Smooth muscle cell (in vitro differentiated cells): ENCODE results near the gene COMMD2. TPM values are rescaled to one million over a fixed set of nuclear protein-coding genes. Genes with fewer than 3 reads are reported as not detected.

ENCODE experiments used
- DNase-seq: peaks from one replicate; lab custom pipeline; 2025; ENCODE audit not compliant: unreplicated experiment; lab: John Stamatoyannopoulos, UW
- H2AFZ ChIP-seq: fragments of 200-600 bp; sonication (generic); 2 replicates; pipeline ENCODE4 v1.6.0; 2016; ENCODE audit warnings: antibody characterized with exemption, low read depth, mild to moderate bottlenecking
- H3F3A ChIP-seq: fragments of 200-600 bp; sonication (generic); 2 replicates; pipeline ENCODE4 v1.6.0; 2017; ENCODE audit warnings: antibody characterized with exemption, low read depth
- H3K27ac ChIP-seq: fragments of 200-600 bp; sonication (generic); 2 replicates; pipeline ENCODE4 v1.5.1; 2016; ENCODE audit warnings: low read depth, mild to moderate bottlenecking
- H3K27me3 ChIP-seq: fragments of 200-600 bp; sonication (generic); 2 replicates; pipeline ENCODE4 v1.6.1; 2016; ENCODE audit warnings: low read depth, mild to moderate bottlenecking
- H3K36me3 ChIP-seq: fragments of 200-600 bp; sonication (generic); 2 replicates; pipeline ENCODE4 v1.5.1; 2016; ENCODE audit warnings: low read depth
- H3K4me1 ChIP-seq: fragments of 200-600 bp; sonication (generic); 2 replicates; pipeline ENCODE4 v1.5.1; 2016; ENCODE audit warnings: low read depth
- H3K4me2 ChIP-seq: fragments of 200-600 bp; sonication (generic); 2 replicates; pipeline ENCODE4 v1.6.0; 2016; ENCODE audit warnings: mild to moderate bottlenecking
- H3K4me3 ChIP-seq: fragments of 200-600 bp; sonication (generic); 2 replicates; pipeline ENCODE4 v1.5.1; 2016; ENCODE audit warnings: mild to moderate bottlenecking
- H3K79me2 ChIP-seq: fragments of 200-600 bp; sonication (generic); 2 replicates; pipeline ENCODE4 v1.6.0; 2016; ENCODE audit warnings: low read depth, mild to moderate bottlenecking
- H3K9ac ChIP-seq: fragments of 200-600 bp; sonication (generic); 2 replicates; pipeline ENCODE4 v1.6.0; 2016; ENCODE audit warnings: low read depth
- H3K9me3 ChIP-seq: fragments of 200-600 bp; sonication (generic); replicated peaks from 2 replicates; pipeline ENCODE4 v1.5.1; 2016; ENCODE audit warnings: low read depth
- H4K20me1 ChIP-seq: fragments of 200-600 bp; sonication (generic); 2 replicates; pipeline ENCODE4 v1.6.0; 2016; ENCODE audit warnings: low read depth
- WGBS: methylation state at CpG from one replicate; pipeline ENCODE4 v1.1.7; 2016; ENCODE audit warnings: low lambda C conversion rate; 5-methylcytosine and 5-hydroxymethylcytosine counted together
- polyA plus RNA-seq: library from polyadenylated mRNA; unstranded; fragments of >200 nt; fragmentation: Nextera tagmentation; extraction: Ambion mirVana; gene quantifications from 2 replicates; pipeline ENCODE4 v1.2.1, GENCODE V29; 2016
- total RNA-seq: library from RNA; depleted of rRNA; stranded (reverse); fragments of >200 nt; gene quantifications from 2 replicates; pipeline ENCODE4 v1.2.3, GENCODE V29; 2014
- TF ChIP-seq, protein P1 (sequence below): fragments of 200-600 bp; sonication (generic); IDR thresholded peaks from 2 replicates; pipeline ENCODE4 v1.5.1; 2017; ENCODE audit warnings: borderline replicate concordance, mild to moderate bottlenecking, antibody characterized with exemption; ENCODE audit not compliant: insufficient read depth, poor library complexity, severe bottlenecking

COMMD2 gene
- total and polyA plus RNA-seq, 2 experiments from 2014 or later: 47.5 to 56.3 TPM

GRCh38 chr3:149713730-149714654, 38.3 kb downstream of the COMMD2 start:
- H3K4me3 ChIP-seq: no peak overlapping the region
- no peaks in the 10 kb centered on the region for H3K36me3 ChIP-seq
- TF ChIP-seq, protein P1, sequence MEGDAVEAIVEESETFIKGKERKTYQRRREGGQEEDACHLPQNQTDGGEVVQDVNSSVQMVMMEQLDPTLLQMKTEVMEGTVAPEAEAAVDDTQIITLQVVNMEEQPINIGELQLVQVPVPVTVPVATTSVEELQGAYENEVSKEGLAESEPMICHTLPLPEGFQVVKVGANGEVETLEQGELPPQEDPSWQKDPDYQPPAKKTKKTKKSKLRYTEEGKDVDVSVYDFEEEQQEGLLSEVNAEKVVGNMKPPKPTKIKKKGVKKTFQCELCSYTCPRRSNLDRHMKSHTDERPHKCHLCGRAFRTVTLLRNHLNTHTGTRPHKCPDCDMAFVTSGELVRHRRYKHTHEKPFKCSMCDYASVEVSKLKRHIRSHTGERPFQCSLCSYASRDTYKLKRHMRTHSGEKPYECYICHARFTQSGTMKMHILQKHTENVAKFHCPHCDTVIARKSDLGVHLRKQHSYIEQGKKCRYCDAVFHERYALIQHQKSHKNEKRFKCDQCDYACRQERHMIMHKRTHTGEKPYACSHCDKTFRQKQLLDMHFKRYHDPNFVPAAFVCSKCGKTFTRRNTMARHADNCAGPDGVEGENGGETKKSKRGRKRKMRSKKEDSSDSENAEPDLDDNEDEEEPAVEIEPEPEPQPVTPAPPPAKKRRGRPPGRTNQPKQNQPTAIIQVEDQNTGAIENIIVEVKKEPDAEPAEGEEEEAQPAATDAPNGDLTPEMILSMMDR: no peak
- no peak overlapping the region for H3K27ac ChIP-seq
- no peaks in the 10 kb centered on the region for H3K9me3 ChIP-seq
- no peak overlapping the region for H3K4me2 ChIP-seq
- H3K4me1 ChIP-seq: peaks cover 3% of the 10 kb centered on the region
- no peak for DNase-seq
- no peaks in the 10 kb centered on the region for H3K79me2 ChIP-seq
- WGBS: 95% methylated on average over 38 of the region's 38 CpGs
- H3F3A ChIP-seq: no peaks in the 10 kb centered on the region
- H3K27me3 ChIP-seq: no peaks in the 10 kb centered on the region
- no peak overlapping the region for H3K9ac ChIP-seq
- no peak overlapping the region for H2AFZ ChIP-seq
- no peaks in the 10 kb centered on the region for H4K20me1 ChIP-seq

DNA sequence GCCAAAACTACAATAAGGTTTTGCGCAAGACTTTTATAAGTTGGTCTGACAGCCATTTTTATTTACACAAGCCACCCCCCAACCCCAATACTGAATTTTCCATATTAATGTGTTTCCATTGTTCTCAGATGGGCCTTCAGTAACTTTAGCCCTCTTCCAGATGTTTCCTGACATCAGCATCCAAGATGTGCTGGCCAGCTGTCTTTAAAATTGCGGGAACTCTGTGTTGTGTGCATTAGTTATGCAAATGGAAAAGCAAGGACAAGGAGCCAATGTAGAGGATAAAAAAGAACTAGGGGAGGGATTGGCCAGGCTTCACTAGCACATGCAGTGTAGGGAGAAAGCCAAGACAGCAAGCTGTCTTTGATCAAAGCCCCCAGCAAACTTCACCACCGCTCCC, 45.4 kb downstream of the COMMD2 start:
- TF ChIP-seq, protein P1: no peak
- DNase-seq: no peak
- no peaks in the 10 kb centered on the region for H3K4me1 ChIP-seq
- no peaks in the 10 kb centered on the region for H3K79me2 ChIP-seq
- H3F3A ChIP-seq: peaks cover 10% of the 10 kb centered on the region
- WGBS: 74% methylated on average over 3 of the region's 3 CpGs
- no peaks in the 10 kb centered on the region for H3K9me3 ChIP-seq
- no peak overlapping the region for H3K9ac ChIP-seq
- no peak overlapping the region for H3K4me3 ChIP-seq
- H3K4me2 ChIP-seq: no peak overlapping the region
- H2AFZ ChIP-seq: no peak overlapping the region
- no peaks in the 10 kb centered on the region for H4K20me1 ChIP-seq
- no peaks in the 10 kb centered on the region for H3K27me3 ChIP-seq
- H3K36me3 ChIP-seq: no peaks in the 10 kb centered on the region
- no peak overlapping the region for H3K27ac ChIP-seq

DNA sequence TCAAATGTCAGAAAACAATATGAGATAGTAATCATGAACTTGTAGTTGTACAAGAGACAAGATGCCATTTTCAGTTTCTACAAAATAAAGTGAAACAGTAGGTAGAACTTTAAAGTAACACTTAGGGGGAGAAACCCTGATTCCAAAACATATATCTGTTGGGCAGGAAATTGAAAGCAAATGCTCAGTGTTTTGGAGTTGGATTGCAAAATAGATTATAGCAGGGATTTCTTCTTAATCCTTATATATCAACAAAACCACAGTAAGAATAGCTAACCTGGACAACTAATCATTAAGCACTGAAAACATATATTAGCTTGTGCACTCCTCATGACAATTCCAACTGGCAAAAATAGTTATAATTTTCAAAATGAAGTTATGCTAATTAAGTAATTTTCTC, 46.9 kb downstream of the COMMD2 start:
- TF ChIP-seq, protein P1: no peak
- peak overlapping the region; percentile 4 for H3K27ac ChIP-seq
- no peak overlapping the region for H3K4me3 ChIP-seq
- H3K27me3 ChIP-seq: no peaks in the 10 kb centered on the region
- no peak for DNase-seq
- no peak overlapping the region for H3K4me2 ChIP-seq
- H4K20me1 ChIP-seq: no peaks in the 10 kb centered on the region
- no peaks in the 10 kb centered on the region for H3K9me3 ChIP-seq
- H3K36me3 ChIP-seq: no peaks in the 10 kb centered on the region
- H3F3A ChIP-seq: peaks cover 10% of the 10 kb centered on the region
- no peaks in the 10 kb centered on the region for H3K79me2 ChIP-seq
- H3K9ac ChIP-seq: no peak overlapping the region
- peak overlapping the region; percentile 59 for H2AFZ ChIP-seq
- no peaks in the 10 kb centered on the region for H3K4me1 ChIP-seq
